Fibroblast of villous mesenchyme (primary cell): Measurements from ENCODE around the gene MTRR. TPM values are rescaled to one million over a fixed set of nuclear protein-coding genes. Genes with fewer than 3 reads are reported as not detected.

ENCODE experiments used
- DNase-seq: peaks from one replicate; pipeline ENCODE4 v3.0.0-alpha.2; 2010; ENCODE audit warnings: low read depth
- H3K4me3 ChIP-seq: 2 replicates; pipeline ENCODE4 v1.5.1; 2011; ENCODE audit warnings: low read depth, mild to moderate bottlenecking, low read length
- total RNA-seq: library from RNA; depleted of rRNA; stranded (reverse); fragments of >200 nt; gene quantifications from 2 replicates; pipeline ENCODE4 v1.2.3, GENCODE V29; 2012
- TF ChIP-seq, protein P1 (sequence below): IDR thresholded peaks from 2 replicates; pipeline ENCODE4 v1.5.1; 2012; ENCODE audit warnings: low read depth, mild to moderate bottlenecking, low read length; ENCODE audit not compliant: insufficient read depth

The MTRR gene
- total RNA-seq, 1 donor: 41.5 TPM

DNA sequence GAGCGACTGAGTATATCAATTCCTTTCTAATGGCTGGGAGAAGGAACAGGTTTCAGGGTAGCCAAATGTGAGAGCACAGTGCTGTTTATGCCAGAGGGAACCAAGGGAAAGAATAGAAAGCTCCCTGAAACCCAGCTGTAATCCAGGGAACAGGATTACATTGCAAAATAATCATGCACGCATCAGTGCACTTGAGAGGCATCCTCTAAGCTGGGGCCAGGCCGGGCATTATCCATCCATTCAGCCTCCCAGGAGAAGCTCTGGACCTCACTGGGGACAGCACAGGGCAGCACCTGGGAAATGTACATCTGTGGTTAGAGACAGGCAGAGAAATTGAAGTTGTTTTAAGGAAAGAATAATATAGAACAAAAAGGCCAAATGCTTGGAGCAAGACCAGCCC is 72.7 kb downstream of the MTRR start:
- TF ChIP-seq, protein P1, sequence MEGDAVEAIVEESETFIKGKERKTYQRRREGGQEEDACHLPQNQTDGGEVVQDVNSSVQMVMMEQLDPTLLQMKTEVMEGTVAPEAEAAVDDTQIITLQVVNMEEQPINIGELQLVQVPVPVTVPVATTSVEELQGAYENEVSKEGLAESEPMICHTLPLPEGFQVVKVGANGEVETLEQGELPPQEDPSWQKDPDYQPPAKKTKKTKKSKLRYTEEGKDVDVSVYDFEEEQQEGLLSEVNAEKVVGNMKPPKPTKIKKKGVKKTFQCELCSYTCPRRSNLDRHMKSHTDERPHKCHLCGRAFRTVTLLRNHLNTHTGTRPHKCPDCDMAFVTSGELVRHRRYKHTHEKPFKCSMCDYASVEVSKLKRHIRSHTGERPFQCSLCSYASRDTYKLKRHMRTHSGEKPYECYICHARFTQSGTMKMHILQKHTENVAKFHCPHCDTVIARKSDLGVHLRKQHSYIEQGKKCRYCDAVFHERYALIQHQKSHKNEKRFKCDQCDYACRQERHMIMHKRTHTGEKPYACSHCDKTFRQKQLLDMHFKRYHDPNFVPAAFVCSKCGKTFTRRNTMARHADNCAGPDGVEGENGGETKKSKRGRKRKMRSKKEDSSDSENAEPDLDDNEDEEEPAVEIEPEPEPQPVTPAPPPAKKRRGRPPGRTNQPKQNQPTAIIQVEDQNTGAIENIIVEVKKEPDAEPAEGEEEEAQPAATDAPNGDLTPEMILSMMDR: no peak
- no peak overlapping the region for H3K4me3 ChIP-seq
- DNase-seq: no peak

DNA sequence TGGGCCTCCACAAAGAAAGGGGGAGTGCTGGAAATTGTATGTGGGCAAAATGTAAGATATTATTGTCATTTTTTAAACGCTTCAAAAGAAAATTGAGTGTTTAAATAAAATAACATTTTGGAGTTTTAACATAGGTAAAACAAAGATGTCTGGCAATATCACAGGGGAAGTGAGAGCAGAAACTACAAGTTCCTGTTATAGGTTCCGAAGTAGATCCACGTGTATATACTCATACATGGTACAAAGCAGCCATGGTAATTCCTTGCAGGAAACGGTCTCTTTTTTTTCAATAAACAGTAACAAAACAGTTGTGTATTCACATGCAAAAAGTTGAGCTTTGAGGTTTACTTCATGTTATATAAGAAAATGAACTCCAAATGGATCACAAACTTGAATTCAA is 78.4 kb downstream of the MTRR start:
- TF ChIP-seq, protein P1: no peak
- no peak overlapping the region for H3K4me3 ChIP-seq
- no peak for DNase-seq

Other genes with a start within 250 kb of the MTRR start
- not detected in 2 replicates for gene CFAP90, start 18.0 kb upstream of the MTRR start, total RNA-seq
- 11.3 and 22.0 TPM in 2 replicates for gene FASTKD3, start 117 bp upstream of the MTRR start, total RNA-seq